ENCODE results near the gene LITAFD. TPM values are rescaled to one million over a fixed set of nuclear protein-coding genes. Genes with fewer than 3 reads are reported as not detected.

Gene LITAFD
- total and polyA plus RNA-seq, 9 of the 15 experiments (the other 6 are each of a cell fraction or from before 2014, with no cell fraction given), result not detected

DNA sequence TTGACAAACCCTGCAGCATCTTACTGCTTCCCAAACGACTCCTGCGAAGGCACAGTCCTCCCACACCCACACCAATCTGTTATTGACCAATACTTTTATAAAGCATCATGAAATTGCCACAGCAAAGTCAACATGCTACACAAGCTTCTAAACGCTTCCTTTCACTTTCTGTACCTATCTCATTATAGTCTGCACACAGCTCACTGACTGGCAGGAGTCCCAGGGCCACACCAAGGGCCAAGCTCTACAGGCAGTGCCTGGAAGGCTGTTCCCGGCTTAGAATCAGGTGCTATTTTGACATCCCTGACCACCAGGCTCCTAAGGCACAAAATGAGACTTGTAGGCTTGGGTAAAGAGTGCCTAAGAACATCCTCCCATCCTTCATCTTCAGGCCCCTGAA lies 42.1 kb downstream of the LITAFD start:
- H3K4me3 ChIP-seq, result no peak overlapping the region
- H3K27me3 ChIP-seq (ENCODE audit: control insufficient read depth in 2 of 2, insufficient read depth in 2 of 2, low read length in 2 of 2), result no peaks in the 10 kb centered on the region
- no peak overlapping the region for H3K4me2 ChIP-seq (ENCODE audit: insufficient read depth, low read length)
- peaks cover 1% of the 10 kb centered on the region for H3K9me1 ChIP-seq (ENCODE audit: control insufficient read depth, insufficient read depth, low read length)
- peaks cover 0 to 16% of the 10 kb centered on the region in 2 experiments; a peak in 2 of 5 replicates for H3K4me1 ChIP-seq (replicated peaks in 1 of 2; ENCODE audit: control insufficient read depth in 2 of 2, insufficient read depth in 2 of 2, low read length in 2 of 2)
- peaks cover 20% of the 10 kb centered on the region for H4K20me1 ChIP-seq (replicated peaks; ENCODE audit: control insufficient read depth, insufficient read depth, low read length)
- ATAC-seq (no peak), DNase-seq (ENCODE audit: extremely low read depth in 1 of 4, low spot score in 3 of 4) (no peak), FAIRE-seq (no peak)
- no peak overlapping the region for H3K9ac ChIP-seq (ENCODE audit: insufficient read depth in 1 of 2, low read depth in 2 of 2, low read length in 2 of 2)
- H3K36me3 ChIP-seq (ENCODE audit: control insufficient read depth, insufficient read depth, low read length), result peaks cover 87% of the 10 kb centered on the region
- ChIA-PET CTCF (ENCODE audit: low intra/inter-chr PET ratio) (no interaction called here), POLR2A (interaction anchor here (1.4 kb wide), 1 partner anchor 13 kb away, joined by 4 read pairs; no protein-coding TSS in a partner anchor)
- 87% methylated on average over 4 of the region's 4 CpGs for WGBS (ENCODE audit: insufficient coverage, low coverage, missing lambda C conversion rate)
- H2AFZ ChIP-seq (ENCODE audit: low read depth, low read length), result no peak overlapping the region
- TF ChIP-seq KHSRP (IDR thresholded peaks at IDR 0.05), result no peak
- no peak for TF ChIP-seq KDM2B (CRISPR knock-in tag; IDR thresholded peaks at IDR 0.05)
- TF ChIP-seq ZNF217 (CRISPR knock-in tag; IDR thresholded peaks at IDR 0.05), result no peak
- no peak for TF ChIP-seq ZNF583 (CRISPR knock-in tag; IDR thresholded peaks at IDR 0.05)
- no peak for TF ChIP-seq ZNF24 (IDR thresholded peaks at IDR 0.05)
- no peak for TF ChIP-seq FOXP1 (CRISPR knock-in tag; IDR thresholded peaks at IDR 0.05)
- TF ChIP-seq PCBP1 (IDR thresholded peaks at IDR 0.05; ENCODE audit: low read depth, low read length, poor library complexity, severe bottlenecking), result no peak
- TF ChIP-seq, protein P1, sequence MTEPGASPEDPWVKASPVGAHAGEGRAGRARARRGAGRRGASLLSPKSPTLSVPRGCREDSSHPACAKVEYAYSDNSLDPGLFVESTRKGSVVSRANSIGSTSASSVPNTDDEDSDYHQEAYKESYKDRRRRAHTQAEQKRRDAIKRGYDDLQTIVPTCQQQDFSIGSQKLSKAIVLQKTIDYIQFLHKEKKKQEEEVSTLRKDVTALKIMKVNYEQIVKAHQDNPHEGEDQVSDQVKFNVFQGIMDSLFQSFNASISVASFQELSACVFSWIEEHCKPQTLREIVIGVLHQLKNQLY (CRISPR knock-in tag; conservative IDR thresholded peaks at IDR 0.05), result no peak
- TF ChIP-seq ZNF408 (CRISPR knock-in tag; IDR thresholded peaks at IDR 0.05; ENCODE audit: low read depth), result no peak
- intact Hi-C loops (cut with micrococcal nuclease) (no loop called here), in situ Hi-C loops (cut with MboI) (no loop called here)
- H3K79me2 ChIP-seq (ENCODE audit: control insufficient read depth, insufficient read depth, low read length), result peaks cover 47% of the 10 kb centered on the region
- H3K27ac ChIP-seq (ENCODE audit: extremely low read depth, low read depth, low read length), result no peak overlapping the region
- BruUV-seq (replicated peaks), result no TSS peak
- H3K9me3 ChIP-seq (replicated peaks; ENCODE audit: control insufficient read depth, insufficient read depth, low read depth, low read length), result no peaks in the 10 kb centered on the region
